Stimulated activated CD4-positive, alpha-beta T cell treated with anti-CD3 and anti-CD28 coated beads, Interleukin-15, amount 100 ng/mL, for 48 hours (primary cell): Measurements from ENCODE around the gene COG1.
A peak's percentile ranks its signal among the peaks of the same experiment; 100 is the strongest.

ENCODE experiments used
- DNase-seq, 2 donors: peaks; one replicate each; pipeline ENCODE4 v3.0.0-alpha.2; 2020; ENCODE audit warnings: low read depth in 2 of 2

COG1 gene

GRCh38 chr17:73228748-73229236 is 35.9 kb downstream of the COG1 start:
- DNase-seq, result no peak

- DNase-seq, result no peak
These were observed 37.2 kb downstream of the COG1 start for GRCh38 chr17:73230088-73230487.

GRCh38 chr17:73231395-73231794 is 38.5 kb downstream of the COG1 start:
- no peak for DNase-seq

- DNase-seq, result peak; percentile 95
These were observed 39.2 kb downstream of the COG1 start for GRCh38 chr17:73231841-73232586.

GRCh38 chr17:73232587-73233373 is 39.9 kb downstream of the COG1 start:
- peak in 1 of 2 donors; percentile 10 for DNase-seq

- DNase-seq, result no peak
These were observed 41.9 kb downstream of the COG1 start for GRCh38 chr17:73234736-73235135.

- no peak for DNase-seq
These were observed 44.9 kb downstream of the COG1 start for GRCh38 chr17:73237714-73238113.

- no peak for DNase-seq
These were observed 47.7 kb downstream of the COG1 start for GRCh38 chr17:73240561-73240960.

GRCh38 chr17:73247726-73248125 is 54.9 kb downstream of the COG1 start:
- no peak for DNase-seq

GRCh38 chr17:73248532-73248931 is 55.7 kb downstream of the COG1 start:
- no peak for DNase-seq

GRCh38 chr17:73249700-73250099 is 56.8 kb downstream of the COG1 start:
- no peak for DNase-seq

GRCh38 chr17:73250851-73251640 is 58.2 kb downstream of the COG1 start:
- no peak for DNase-seq

- no peak for DNase-seq
These were observed 59.0 kb downstream of the COG1 start for GRCh38 chr17:73251871-73252270.

- DNase-seq, result peak; percentile 10 to 24
These were observed 62.9 kb downstream of the COG1 start for GRCh38 chr17:73255671-73256181.

- no peak for DNase-seq
These were observed 63.4 kb downstream of the COG1 start for GRCh38 chr17:73256220-73256619.

- no peak for DNase-seq
These were observed 64.7 kb downstream of the COG1 start for GRCh38 chr17:73257516-73257915.
